Peyer's patch (tissue), 4 donors: ENCODE measurements around the gene NCAM2. TPM values are rescaled to one million over a fixed set of nuclear protein-coding genes. Genes with fewer than 3 reads are reported as not detected.

Experiments
- DNase-seq, 3 donors: peaks; one replicate each; pipeline ENCODE4 v3.0.0-alpha.2; 2017 to 2019
- H3K27ac ChIP-seq, 4 donors: fragments of 200-600 bp; sonication (generic); one replicate each; pipeline ENCODE4 v1.5.1; 2016 to 2019
- H3K27me3 ChIP-seq, 2 donors: fragments of 200-600 bp; sonication (generic); one replicate each; pipeline ENCODE4 v1.5.1; 2019
- H3K36me3 ChIP-seq, 3 donors: fragments of 200-600 bp; sonication (generic); one replicate each; pipeline ENCODE4 v1.5.1; 2016 to 2019
- H3K4me1 ChIP-seq, 4 donors: fragments of 200-600 bp; sonication (generic); one replicate each; pipeline ENCODE4 v1.5.1; 2016 to 2019
- H3K4me3 ChIP-seq, 4 donors: fragments of 200-600 bp; sonication (generic); 1 replicate in 3 of 4; 2 replicates in 1 of 4; pipeline ENCODE4 v1.5.1; 2016 to 2019; ENCODE audit warnings: mild to moderate bottlenecking in 1 of 4
- H3K9me3 ChIP-seq, 4 donors: fragments of 200-600 bp; sonication (generic); one replicate each; pipeline ENCODE4 v1.5.1; 2016 to 2019; ENCODE audit warnings: mild to moderate bottlenecking in 1 of 4
- POLR2A ChIP-seq, 2 donors: fragments of 450-650 bp; IDR thresholded peaks; one replicate each; pipeline ENCODE4 v1.5.1; 2017; ENCODE audit warnings: antibody characterized with exemption in 2 of 2, mild to moderate bottlenecking in 2 of 2, moderate library complexity in 2 of 2
- total RNA-seq, 4 donors: library from RNA; depleted of rRNA; stranded (reverse); fragments of >200 nt; gene quantifications; one replicate each; pipeline ENCODE4 v1.1.0, GENCODE V29; 2016
- TF ChIP-seq, protein P1 (sequence below), 6 experiments: fragments of 450-650 bp in 4 of 6; fragments of 200-600 bp in 2 of 6; sonication (generic) in 1 of 6; IDR thresholded peaks; one replicate each; pipeline ENCODE4 v1.5.1; 2017 to 2019; ENCODE audit warnings: antibody characterized with exemption in 6 of 6, mild to moderate bottlenecking in 3 of 6, moderate library complexity in 1 of 6

Gene NCAM2
- total RNA-seq, 4 donors from 2014 or later: 0.13 to 5.8 (median 0.60) TPM

DNA sequence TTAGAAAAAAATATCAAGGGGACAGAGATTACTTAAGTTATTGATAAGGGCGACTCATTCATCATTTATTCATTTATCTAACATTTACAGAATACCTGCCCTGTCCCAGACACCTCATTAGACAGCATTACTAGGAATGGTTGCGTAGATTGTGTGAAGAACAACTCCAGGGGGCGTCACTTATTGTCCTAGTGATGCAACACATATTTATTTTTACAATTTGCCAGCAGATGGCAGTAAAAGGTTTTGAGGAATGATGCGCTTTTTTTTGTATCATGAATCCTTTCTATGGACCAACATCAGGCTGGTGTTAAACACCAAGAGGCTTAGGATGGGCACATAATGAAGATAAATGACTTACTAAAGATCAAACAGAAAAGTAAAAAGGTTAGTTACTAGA lies 5.5 kb downstream of the NCAM2 start:
- no peak for DNase-seq
- Histone ChIP-seq H3K4me3 (no peak overlapping the region), H3K27me3 (no peaks in the 10 kb centered on the region), H3K4me1 (no peaks in the 10 kb centered on the region), H3K36me3 (no peaks in the 10 kb centered on the region), H3K27ac (no peak overlapping the region), H3K9me3 (no peaks in the 10 kb centered on the region)
- TF ChIP-seq, protein P1, sequence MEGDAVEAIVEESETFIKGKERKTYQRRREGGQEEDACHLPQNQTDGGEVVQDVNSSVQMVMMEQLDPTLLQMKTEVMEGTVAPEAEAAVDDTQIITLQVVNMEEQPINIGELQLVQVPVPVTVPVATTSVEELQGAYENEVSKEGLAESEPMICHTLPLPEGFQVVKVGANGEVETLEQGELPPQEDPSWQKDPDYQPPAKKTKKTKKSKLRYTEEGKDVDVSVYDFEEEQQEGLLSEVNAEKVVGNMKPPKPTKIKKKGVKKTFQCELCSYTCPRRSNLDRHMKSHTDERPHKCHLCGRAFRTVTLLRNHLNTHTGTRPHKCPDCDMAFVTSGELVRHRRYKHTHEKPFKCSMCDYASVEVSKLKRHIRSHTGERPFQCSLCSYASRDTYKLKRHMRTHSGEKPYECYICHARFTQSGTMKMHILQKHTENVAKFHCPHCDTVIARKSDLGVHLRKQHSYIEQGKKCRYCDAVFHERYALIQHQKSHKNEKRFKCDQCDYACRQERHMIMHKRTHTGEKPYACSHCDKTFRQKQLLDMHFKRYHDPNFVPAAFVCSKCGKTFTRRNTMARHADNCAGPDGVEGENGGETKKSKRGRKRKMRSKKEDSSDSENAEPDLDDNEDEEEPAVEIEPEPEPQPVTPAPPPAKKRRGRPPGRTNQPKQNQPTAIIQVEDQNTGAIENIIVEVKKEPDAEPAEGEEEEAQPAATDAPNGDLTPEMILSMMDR (IDR thresholded peaks at IDR 0.05): no peak
- TF ChIP-seq POLR2A (IDR thresholded peaks at IDR 0.05): no peak

DNA sequence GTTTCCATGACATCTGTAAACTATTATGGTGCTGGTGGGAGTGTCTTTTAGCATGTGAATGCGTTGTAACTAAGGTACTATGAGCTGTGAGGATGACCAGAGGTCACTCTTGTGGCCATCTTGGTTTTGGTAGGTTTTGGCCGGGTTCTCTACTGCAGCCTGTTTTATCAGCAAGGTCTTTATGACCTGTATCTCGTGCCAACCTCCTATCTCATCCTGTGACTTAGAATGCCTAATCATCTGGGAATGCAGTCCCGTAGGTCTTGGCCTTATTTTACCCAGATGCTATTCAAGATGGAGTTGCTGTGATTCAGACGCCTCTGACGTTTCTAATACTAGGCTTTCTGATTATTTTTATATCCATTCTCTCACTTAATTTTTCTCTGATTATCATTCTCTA lies 9.4 kb downstream of the NCAM2 start:
- no peak for DNase-seq
- Histone ChIP-seq H3K4me3 (no peak overlapping the region), H3K27ac (no peak overlapping the region), H3K4me1 (no peaks in the 10 kb centered on the region), H3K9me3 (no peaks in the 10 kb centered on the region), H3K36me3 (no peaks in the 10 kb centered on the region), H3K27me3 (no peaks in the 10 kb centered on the region)
- TF ChIP-seq, protein P1 (IDR thresholded peaks at IDR 0.05): no peak
- no peak for TF ChIP-seq POLR2A (IDR thresholded peaks at IDR 0.05)

DNA sequence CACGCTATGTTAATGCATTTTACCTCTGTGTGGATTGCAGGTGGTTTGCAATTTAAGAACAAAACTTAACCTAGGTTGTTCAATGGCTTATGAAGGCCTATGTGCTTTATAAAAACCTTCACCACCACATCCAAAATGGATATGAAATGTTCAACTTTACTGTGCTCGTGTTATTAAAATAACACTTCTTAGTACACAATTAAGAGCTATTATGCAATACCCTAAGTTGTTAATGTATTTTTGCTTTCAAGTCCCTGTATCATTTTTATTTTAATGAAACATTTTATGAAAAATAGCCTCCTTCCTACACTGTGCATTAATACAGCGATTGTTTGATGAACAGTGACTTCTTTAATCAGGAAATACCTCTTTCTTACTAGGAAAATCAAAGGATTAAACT lies 12.0 kb downstream of the NCAM2 start:
- Histone ChIP-seq H3K36me3 (no peaks in the 10 kb centered on the region), H3K4me1 (no peaks in the 10 kb centered on the region), H3K4me3 (no peak overlapping the region), H3K27me3 (no peaks in the 10 kb centered on the region), H3K27ac (no peak overlapping the region), H3K9me3 (no peaks in the 10 kb centered on the region)
- TF ChIP-seq, protein P1 (IDR thresholded peaks at IDR 0.05): no peak
- no peak for TF ChIP-seq POLR2A (IDR thresholded peaks at IDR 0.05)
- DNase-seq: no peak

DNA sequence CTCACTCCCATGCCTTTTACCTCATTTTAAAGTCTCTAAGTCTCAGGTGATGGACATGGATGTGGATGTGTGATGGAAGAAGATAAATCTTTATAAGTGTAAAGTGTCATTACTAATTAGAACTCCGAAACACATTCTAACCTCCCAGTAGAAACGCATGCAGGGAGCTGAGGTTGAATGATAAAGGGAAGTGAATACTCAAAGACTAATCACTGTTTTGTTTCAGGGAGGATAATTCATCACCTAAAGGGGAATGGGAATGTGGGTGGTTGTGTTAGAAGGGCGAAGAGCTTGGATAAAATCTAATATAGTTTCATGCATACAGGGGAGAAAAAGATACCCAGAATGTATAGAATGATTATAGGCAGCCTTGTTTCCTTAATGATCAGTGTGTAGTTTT lies 12.5 kb downstream of the NCAM2 start:
- Histone ChIP-seq H3K9me3 (no peaks in the 10 kb centered on the region), H3K27me3 (no peaks in the 10 kb centered on the region), H3K4me1 (no peaks in the 10 kb centered on the region), H3K4me3 (no peak overlapping the region), H3K27ac (no peak overlapping the region), H3K36me3 (no peaks in the 10 kb centered on the region)
- TF ChIP-seq, protein P1 (IDR thresholded peaks at IDR 0.05): no peak
- TF ChIP-seq POLR2A (IDR thresholded peaks at IDR 0.05): no peak
- DNase-seq: no peak

DNA sequence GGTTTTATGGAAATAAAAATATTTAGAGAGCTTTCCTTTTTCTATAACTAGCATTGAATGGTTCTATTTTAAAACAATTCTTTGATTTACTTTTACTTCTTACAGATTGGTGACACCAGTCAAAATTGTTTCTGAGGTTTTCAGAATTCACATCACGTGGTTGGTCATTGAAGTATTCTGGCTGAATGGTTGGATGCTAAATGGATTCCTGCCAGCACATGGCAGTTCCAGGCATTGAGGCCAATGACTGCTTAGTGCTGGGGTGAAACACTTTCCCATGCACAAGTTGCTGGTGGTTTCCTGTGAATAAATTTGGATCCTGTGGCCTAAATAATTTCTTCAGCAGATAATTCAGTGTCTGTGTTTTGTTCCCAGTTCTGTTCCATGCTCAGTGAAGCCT lies 20.6 kb downstream of the NCAM2 start:
- TF ChIP-seq, protein P1 (IDR thresholded peaks at IDR 0.05): no peak
- no peak for TF ChIP-seq POLR2A (IDR thresholded peaks at IDR 0.05)
- H3K27ac ChIP-seq: no peak overlapping the region
- no peak overlapping the region for H3K4me3 ChIP-seq
- H3K27me3 ChIP-seq: no peaks in the 10 kb centered on the region
- peaks cover 0 to 4% (median 0%) of the 10 kb centered on the region in 4 donors for H3K9me3 ChIP-seq
- DNase-seq: no peak
- H3K4me1 ChIP-seq: no peaks in the 10 kb centered on the region
- H3K36me3 ChIP-seq: no peaks in the 10 kb centered on the region

DNA sequence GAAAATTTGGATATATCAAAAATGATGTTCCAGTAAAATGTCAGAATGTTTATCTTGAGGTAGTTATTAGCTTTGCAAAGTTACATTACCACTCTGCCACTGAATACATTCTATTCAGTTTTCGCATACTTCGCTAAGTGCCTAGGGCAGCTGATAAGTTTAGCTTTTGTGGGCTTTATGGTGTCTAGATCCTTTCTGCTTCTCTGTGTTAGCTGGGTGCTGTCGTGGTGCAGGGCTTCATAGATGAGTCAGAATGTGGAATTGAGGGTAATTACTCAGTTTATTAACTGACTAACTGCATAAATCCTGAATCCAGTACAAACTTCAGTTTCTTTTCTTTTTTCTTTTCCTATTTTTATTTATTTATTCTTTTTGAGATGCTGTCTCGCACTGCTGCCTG lies 21.5 kb downstream of the NCAM2 start:
- no peaks in the 10 kb centered on the region for H3K4me1 ChIP-seq
- H3K36me3 ChIP-seq: no peaks in the 10 kb centered on the region
- no peak overlapping the region for H3K4me3 ChIP-seq
- no peak overlapping the region for H3K27ac ChIP-seq
- DNase-seq: no peak
- H3K27me3 ChIP-seq: no peaks in the 10 kb centered on the region
- H3K9me3 ChIP-seq: peaks cover 0 to 4% (median 0%) of the 10 kb centered on the region in 4 donors
- no peak for TF ChIP-seq POLR2A (IDR thresholded peaks at IDR 0.05)
- TF ChIP-seq, protein P1 (IDR thresholded peaks at IDR 0.05): no peak
